ENCODE results near the gene NFIB.

DNA sequence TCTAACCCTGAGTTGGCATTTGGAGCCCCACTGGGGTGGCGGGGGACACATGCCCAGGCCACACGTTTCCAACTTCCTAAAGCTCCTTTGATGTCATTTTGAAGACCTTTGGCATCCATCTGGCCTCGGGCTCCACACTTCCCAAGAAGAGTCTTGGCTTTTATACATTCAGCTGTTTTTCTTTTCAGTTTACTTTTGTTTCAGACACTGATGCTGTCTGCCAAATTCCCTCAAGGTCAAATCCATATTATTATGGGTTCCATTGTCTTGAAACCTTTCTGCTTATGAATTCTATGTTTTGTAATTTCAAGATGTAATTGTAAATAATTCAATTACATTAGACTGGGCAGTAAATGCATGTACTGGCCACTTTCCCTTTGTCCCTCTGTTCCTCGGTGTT is 23.7 kb upstream of the NFIB start:
- TF ChIP-seq, protein P1, sequence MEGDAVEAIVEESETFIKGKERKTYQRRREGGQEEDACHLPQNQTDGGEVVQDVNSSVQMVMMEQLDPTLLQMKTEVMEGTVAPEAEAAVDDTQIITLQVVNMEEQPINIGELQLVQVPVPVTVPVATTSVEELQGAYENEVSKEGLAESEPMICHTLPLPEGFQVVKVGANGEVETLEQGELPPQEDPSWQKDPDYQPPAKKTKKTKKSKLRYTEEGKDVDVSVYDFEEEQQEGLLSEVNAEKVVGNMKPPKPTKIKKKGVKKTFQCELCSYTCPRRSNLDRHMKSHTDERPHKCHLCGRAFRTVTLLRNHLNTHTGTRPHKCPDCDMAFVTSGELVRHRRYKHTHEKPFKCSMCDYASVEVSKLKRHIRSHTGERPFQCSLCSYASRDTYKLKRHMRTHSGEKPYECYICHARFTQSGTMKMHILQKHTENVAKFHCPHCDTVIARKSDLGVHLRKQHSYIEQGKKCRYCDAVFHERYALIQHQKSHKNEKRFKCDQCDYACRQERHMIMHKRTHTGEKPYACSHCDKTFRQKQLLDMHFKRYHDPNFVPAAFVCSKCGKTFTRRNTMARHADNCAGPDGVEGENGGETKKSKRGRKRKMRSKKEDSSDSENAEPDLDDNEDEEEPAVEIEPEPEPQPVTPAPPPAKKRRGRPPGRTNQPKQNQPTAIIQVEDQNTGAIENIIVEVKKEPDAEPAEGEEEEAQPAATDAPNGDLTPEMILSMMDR (conservative IDR thresholded peaks at IDR 0.05 in 1 of 2, IDR thresholded peaks at IDR 0.05 in 1 of 2; ENCODE audit: low read depth in 1 of 2, low read length in 2 of 2), result no peak
- no peak for TF ChIP-seq EZH2 (IDR thresholded peaks at IDR 0.05; ENCODE audit: low read length, missing control alignments)
